ENCODE results near the gene GALNT8. TPM values are rescaled to one million over a fixed set of nuclear protein-coding genes. Genes with fewer than 3 reads are reported as not detected.
A peak's percentile ranks its signal among the peaks of the same experiment; 100 is the strongest.

The GALNT8 gene
- total and polyA plus RNA-seq, 2 of the 8 experiments (the other 6 are each of a cell fraction or from before 2014, with no cell fraction given) = 4.7 to 8.3 TPM

DNA sequence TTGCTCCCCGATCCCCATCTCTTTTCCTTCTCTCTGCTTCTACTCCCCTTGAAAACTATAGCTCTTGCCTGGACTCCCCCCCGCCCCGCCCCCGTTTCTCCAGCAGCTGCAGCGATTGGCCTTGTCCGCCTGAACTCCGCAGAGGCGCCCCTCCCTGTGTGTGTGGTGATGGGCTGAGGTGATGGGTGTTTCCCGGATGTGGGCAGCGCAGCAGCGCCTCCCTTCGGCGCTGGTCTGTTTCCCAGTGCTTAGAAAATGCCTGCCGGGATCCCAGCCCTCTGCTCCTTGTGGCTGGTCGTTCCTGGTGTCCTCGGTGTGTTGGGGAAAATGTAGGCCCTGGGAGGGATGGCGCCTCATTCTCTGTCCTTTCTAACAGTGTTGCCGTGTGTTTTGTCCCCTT is 43.3 kb downstream of the GALNT8 start:
- CTCF ChIA-PET (ENCODE audit: partially characterized antibody) = interaction anchor here (0.9 to 4.0 kb wide), 15 partner anchors 9 to 308 kb away, joined by 3 to 22 read pairs (median 4); no protein-coding TSS in a partner anchor
- peak; percentile 79 to 88 for DNase-seq (ENCODE audit: low read depth in 1 of 2, low spot score in 2 of 2)
- TF ChIP-seq JUND (IDR thresholded peaks at IDR 0.05; ENCODE audit: low read length) (peak; percentile 32; the same call in 1 of the 2 replicates), EGR1 (IDR thresholded peaks at IDR 0.05; ENCODE audit: borderline replicate concordance, low read depth, low read length) (no peak), RAD21 (IDR thresholded peaks at IDR 0.05 in 1 of 2, conservative IDR thresholded peaks at IDR 0.05 in 1 of 2; ENCODE audit: low read depth in 2 of 2, low read length in 2 of 2) (peak; percentile 69 to 74), TAF1 (IDR thresholded peaks at IDR 0.05; ENCODE audit: low read depth, low read length) (0 out of 2 replicates have a peak, but pooled peaks have one; percentile 31), SP1 (IDR thresholded peaks at IDR 0.05; ENCODE audit: low read depth, low read length) (0 out of 2 replicates have a peak, but pooled peaks have one; percentile 13), TAF7 (optimal IDR thresholded peaks at IDR 0.05; ENCODE audit: borderline replicate concordance, low read depth, low read length) (no peak), YY1 (IDR thresholded peaks at IDR 0.05; ENCODE audit: low read depth, low read length) (peak; percentile 62), KDM5A (IDR thresholded peaks at IDR 0.05; ENCODE audit: low read length) (no peak), PHF8 (conservative IDR thresholded peaks at IDR 0.05; ENCODE audit: low read depth, low read length) (no peak), CEBPB (IDR thresholded peaks at IDR 0.05; ENCODE audit: low read depth, low read length) (no peak)
- TF ChIP-seq, protein P1, sequence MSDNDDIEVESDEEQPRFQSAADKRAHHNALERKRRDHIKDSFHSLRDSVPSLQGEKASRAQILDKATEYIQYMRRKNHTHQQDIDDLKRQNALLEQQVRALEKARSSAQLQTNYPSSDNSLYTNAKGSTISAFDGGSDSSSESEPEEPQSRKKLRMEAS (IDR thresholded peaks at IDR 0.05) = peak; percentile 36; the same call in 1 of the 2 replicates
- TF ChIP-seq, protein P2, sequence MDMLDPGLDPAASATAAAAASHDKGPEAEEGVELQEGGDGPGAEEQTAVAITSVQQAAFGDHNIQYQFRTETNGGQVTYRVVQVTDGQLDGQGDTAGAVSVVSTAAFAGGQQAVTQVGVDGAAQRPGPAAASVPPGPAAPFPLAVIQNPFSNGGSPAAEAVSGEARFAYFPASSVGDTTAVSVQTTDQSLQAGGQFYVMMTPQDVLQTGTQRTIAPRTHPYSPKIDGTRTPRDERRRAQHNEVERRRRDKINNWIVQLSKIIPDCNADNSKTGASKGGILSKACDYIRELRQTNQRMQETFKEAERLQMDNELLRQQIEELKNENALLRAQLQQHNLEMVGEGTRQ (IDR thresholded peaks at IDR 0.05; ENCODE audit: low read length) = no peak

More for the DNA sequence above, 43.3 kb downstream of the GALNT8 start:
- H3K4me2 ChIP-seq (ENCODE audit: insufficient read depth in 1 of 2, low read depth in 2 of 2, low read length in 2 of 2) = peak overlapping the region in 1 of 2 experiments; percentile 11; a peak in 1 of 4 replicates
- H3K4me3 ChIP-seq (ENCODE audit: extremely low read depth in 1 of 4, insufficient read depth in 2 of 4, low read depth in 3 of 4, low read length in 4 of 4) = no peak overlapping the region; a peak in 1 of 8 replicates
- H3K79me2 ChIP-seq (ENCODE audit: control insufficient read depth in 1 of 2, insufficient read depth in 2 of 2, low read length in 2 of 2) = no peaks in the 10 kb centered on the region
- no peak overlapping the region for H2BK5ac ChIP-seq (ENCODE audit: low read depth, low read length)
- POLR2A ChIA-PET (ENCODE audit: partially characterized antibody) = interaction anchor here (1.3 kb wide), 2 partner anchors 10 to 16 kb away, joined by 3 to 6 read pairs; no protein-coding TSS in a partner anchor
- 0 out of 2 replicates have a peak overlapping the region, but pooled peaks have one; percentile 46 for H4K8ac ChIP-seq (ENCODE audit: extremely low read depth, insufficient read depth, low read length)
- no peak overlapping the region for H3K18ac ChIP-seq (ENCODE audit: extremely low read depth, low read length)
- H3K79me1 ChIP-seq (ENCODE audit: low read depth, low read length) = no peaks in the 10 kb centered on the region
- H3K27me3 ChIP-seq (replicated peaks in 1 of 4; ENCODE audit: control insufficient read depth in 3 of 4, extremely low read depth in 1 of 4, insufficient read depth in 3 of 4, low read length in 3 of 4) = no peaks in the 10 kb centered on the region
- 32% methylated on average over 7 of the region's 18 CpGs; no CpG with 5 or more reads in 1 of the 2 experiments for WGBS, 2 experiments (ENCODE audit: extremely low coverage in 1 of 2, insufficient coverage in 1 of 2, insufficient read length in 1 of 2, insufficient replicate concordance in 2 of 2, low coverage in 1 of 2, low lambda C conversion rate in 2 of 2, missing lambda C conversion rate in 1 of 2)
- H2BK20ac ChIP-seq (ENCODE audit: low read length) = no peak overlapping the region
- H3K36me3 ChIP-seq (ENCODE audit: control insufficient read depth in 2 of 4, insufficient read depth in 4 of 4, low read length in 3 of 4) = peaks cover 0 to 3% (median 0%) of the 10 kb centered on the region in 4 experiments; a peak in 1 of 8 replicates
- H3K14ac ChIP-seq (ENCODE audit: insufficient read length) = no peak overlapping the region
- H3K9me3 ChIP-seq (ENCODE audit: insufficient read depth in 2 of 2, low read depth in 1 of 2, low read length in 1 of 2) = no peaks in the 10 kb centered on the region
- peaks cover 0 to 3% (median 2%) of the 10 kb centered on the region in 4 experiments; a peak in 3 of 7 replicates for H3K4me1 ChIP-seq (replicated peaks in 1 of 4; ENCODE audit: control insufficient read depth in 3 of 4, insufficient read depth in 4 of 4, low read length in 3 of 4)
- no peak for FAIRE-seq
- H2BK120ac ChIP-seq (replicated peaks; ENCODE audit: low read depth, low read length) = no peak overlapping the region
- no peak overlapping the region for H3K27ac ChIP-seq (ENCODE audit: low read depth, low read length)
- H3K56ac ChIP-seq (replicated peaks; ENCODE audit: insufficient read length, low read depth, low read length) = no peak overlapping the region
- no peak overlapping the region for H3K4ac ChIP-seq (replicated peaks; ENCODE audit: insufficient read length, low read depth, low read length)
- H3K23me2 ChIP-seq (ENCODE audit: low read depth, low read length) = no peaks in the 10 kb centered on the region
- H3K23ac ChIP-seq (ENCODE audit: insufficient read length) = no peak overlapping the region
- H2AFZ ChIP-seq (ENCODE audit: low read length) = peak overlapping the region; percentile 95
- no peak overlapping the region for H2BK12ac ChIP-seq (ENCODE audit: low read depth, low read length)
- no peaks in the 10 kb centered on the region for H4K20me1 ChIP-seq (replicated peaks in 1 of 2; ENCODE audit: control insufficient read depth in 1 of 2, insufficient read depth in 2 of 2, low read length in 2 of 2)
- H3K9ac ChIP-seq (replicated peaks in 1 of 4; ENCODE audit: extremely low read depth in 1 of 4, low read depth in 3 of 4, low read length in 3 of 4) = peak overlapping the region in 1 of 4 experiments; percentile 48; a peak in 2 of 7 replicates
- H2AK5ac ChIP-seq (ENCODE audit: low read depth, low read length) = no peak overlapping the region
- H4K5ac ChIP-seq (ENCODE audit: insufficient read length, low read depth, low read length) = no peak overlapping the region
- no peak overlapping the region for H4K91ac ChIP-seq (replicated peaks; ENCODE audit: insufficient read length, low read length)
- no peak overlapping the region for H2BK15ac ChIP-seq (ENCODE audit: low read length)

Data from H1 (cell line).